HepG2 (cell line): ENCODE data around the gene IQCE. TPM values are rescaled to one million over a fixed set of nuclear protein-coding genes. Genes with fewer than 3 reads are reported as not detected.

ENCODE experiments used
- ELF3 ChIP-seq: IDR thresholded peaks from 2 replicates; pipeline ENCODE4 v1.6.1; 2016; ENCODE audit warnings: missing genetic modification reagents, missing compliant biosample characterization
- ISL2 ChIP-seq: sonication (generic); formaldehyde crosslinking; IDR thresholded peaks from 2 replicates; pipeline ENCODE4 v1.5.0; 2020; ENCODE audit warnings: missing genetic modification reagents
- MTF1 ChIP-seq: sonication (generic); formaldehyde crosslinking; IDR thresholded peaks from 2 replicates; pipeline ENCODE4 v1.5.0; 2020; ENCODE audit warnings: missing genetic modification reagents
- MZF1 ChIP-seq: sonication (generic); formaldehyde crosslinking; IDR thresholded peaks from 2 replicates; pipeline ENCODE4 v1.8.1; 2023; ENCODE audit warnings: mild to moderate bottlenecking, missing genetic modification reagents, borderline replicate concordance
- NFATC3 ChIP-seq: sonication (generic); formaldehyde crosslinking; IDR thresholded peaks from 2 replicates; pipeline ENCODE4 v1.5.1; 2020; ENCODE audit warnings: mild to moderate bottlenecking, missing genetic modification reagents
- RELA ChIP-seq: sonication (generic); formaldehyde crosslinking; IDR thresholded peaks from 2 replicates; pipeline ENCODE4 v1.4.0; 2020; ENCODE audit warnings: missing genetic modification reagents
- RFX5 ChIP-seq: IDR thresholded peaks from 2 replicates; pipeline ENCODE4 v1.6.1; 2011; ENCODE audit warnings: low read depth, low read length, improper control_type of control experiment
- polyA plus RNA-seq, 8 experiments: library from polyadenylated mRNA; depleted of rRNA in 3 of 8; stranded (reverse) in 7 of 8; unstranded in 1 of 8; fragments of >200 nt; fragmentation: Illumina TruSeq in 4 of 8; extraction: Trizol in 4 of 8; gene quantifications; 2 replicates each; pipeline versions ENCODE4 v1.2.1 to v1.2.3, GENCODE V29; 2011 to 2016; ENCODE audit warnings: low read depth in 4 of 8, missing spikeins in 1 of 8, mixed read lengths in 1 of 8; ENCODE audit not compliant: insufficient read depth in 1 of 8
- total RNA-seq, 5 experiments: library from RNA; depleted of rRNA; stranded (reverse); fragments of >200 nt; fragmentation: Illumina TruSeq; extraction: Trizol; gene quantifications; 2 replicates each; pipeline ENCODE4 v1.2.3, GENCODE V29; 2016; ENCODE audit warnings: low read depth in 1 of 5
- TF ChIP-seq, protein P1 (sequence below): sonication (generic); formaldehyde crosslinking; IDR thresholded peaks from 2 replicates; pipeline ENCODE4 v1.5.0; 2020; ENCODE audit warnings: mild to moderate bottlenecking, low read depth, missing genetic modification reagents, borderline replicate concordance
- TF ChIP-seq, protein P2 (sequence below): sonication (generic); formaldehyde crosslinking; IDR thresholded peaks from 2 replicates; pipeline ENCODE4 v1.4.0; 2020; ENCODE audit warnings: missing genetic modification reagents
- TF ChIP-seq, protein P3 (sequence below), 2 experiments: fragments of 450-650 bp in 1 of 2; sonication (generic) in 1 of 2; formaldehyde crosslinking in 1 of 2; IDR thresholded peaks; 2 replicates each; pipeline versions ENCODE4 v1.6.1 to v1.8.0; 2016 to 2022; ENCODE audit warnings: antibody characterized with exemption in 1 of 2, mild to moderate bottlenecking in 1 of 2, missing genetic modification reagents in 1 of 2
- TF ChIP-seq, protein P4 (sequence below): sonication (generic); formaldehyde crosslinking; IDR thresholded peaks from 2 replicates; pipeline ENCODE4 v1.4.0; 2020; ENCODE audit warnings: missing genetic modification reagents, borderline replicate concordance
- TF ChIP-seq, protein P5 (sequence below): sonication (generic); formaldehyde crosslinking; IDR thresholded peaks from 2 replicates; pipeline ENCODE4 v1.4.0; 2020; ENCODE audit warnings: mild to moderate bottlenecking, low read depth, missing genetic modification reagents

The IQCE gene
- total and polyA plus RNA-seq, 2 of the 13 experiments (the other 11 are each of a cell fraction or from before 2014, with no cell fraction given) = 1.5 to 2.5 TPM

DNA sequence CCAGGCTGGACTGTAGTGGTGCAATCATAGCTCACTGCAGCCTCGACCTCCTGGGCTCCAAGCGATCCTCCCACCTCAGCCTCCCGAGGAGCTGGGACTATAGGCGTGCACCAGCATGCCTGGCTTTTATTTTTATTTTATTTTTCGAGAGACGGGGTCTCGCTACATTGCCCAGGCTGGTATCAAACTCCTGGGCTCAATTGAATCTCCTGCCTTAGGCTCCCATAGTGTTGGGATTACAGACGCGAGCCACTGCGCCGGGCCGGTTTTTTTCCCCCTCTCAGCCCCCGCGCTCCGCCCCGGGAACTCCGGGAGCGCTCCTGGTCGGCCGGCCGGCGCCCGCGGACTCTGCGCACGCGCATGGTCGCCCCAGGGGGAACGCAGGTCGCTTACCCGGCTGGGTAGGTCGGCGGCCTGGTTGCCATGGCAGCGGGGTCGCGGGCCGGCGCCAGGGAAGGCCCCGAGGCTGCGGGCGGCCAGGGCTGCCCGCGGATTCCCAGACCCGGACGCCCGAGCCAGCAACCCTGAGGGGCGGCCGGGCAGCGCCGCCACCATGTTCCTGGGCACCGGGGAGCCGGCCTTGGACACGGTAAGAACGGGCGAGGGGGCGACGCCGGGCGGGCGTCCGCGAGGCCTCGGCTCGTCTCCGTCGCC is at the start of gene IQCE (continued):
- TF ChIP-seq, protein P1, sequence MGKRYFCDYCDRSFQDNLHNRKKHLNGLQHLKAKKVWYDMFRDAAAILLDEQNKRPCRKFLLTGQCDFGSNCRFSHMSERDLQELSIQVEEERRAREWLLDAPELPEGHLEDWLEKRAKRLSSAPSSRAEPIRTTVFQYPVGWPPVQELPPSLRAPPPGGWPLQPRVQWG (CRISPR knock-in tag) = no peak
- TF ChIP-seq ISL2 (CRISPR knock-in tag) (no peak), MTF1 (CRISPR knock-in tag) (no peak), NFATC3 (CRISPR knock-in tag) (no peak), ELF3 (CRISPR knock-in tag) (0 out of 2 replicates have a peak, but pooled peaks have one; percentile 13), RFX5 (no peak), RELA (CRISPR knock-in tag) (no peak), MZF1 (no peak)
- TF ChIP-seq, protein P2, sequence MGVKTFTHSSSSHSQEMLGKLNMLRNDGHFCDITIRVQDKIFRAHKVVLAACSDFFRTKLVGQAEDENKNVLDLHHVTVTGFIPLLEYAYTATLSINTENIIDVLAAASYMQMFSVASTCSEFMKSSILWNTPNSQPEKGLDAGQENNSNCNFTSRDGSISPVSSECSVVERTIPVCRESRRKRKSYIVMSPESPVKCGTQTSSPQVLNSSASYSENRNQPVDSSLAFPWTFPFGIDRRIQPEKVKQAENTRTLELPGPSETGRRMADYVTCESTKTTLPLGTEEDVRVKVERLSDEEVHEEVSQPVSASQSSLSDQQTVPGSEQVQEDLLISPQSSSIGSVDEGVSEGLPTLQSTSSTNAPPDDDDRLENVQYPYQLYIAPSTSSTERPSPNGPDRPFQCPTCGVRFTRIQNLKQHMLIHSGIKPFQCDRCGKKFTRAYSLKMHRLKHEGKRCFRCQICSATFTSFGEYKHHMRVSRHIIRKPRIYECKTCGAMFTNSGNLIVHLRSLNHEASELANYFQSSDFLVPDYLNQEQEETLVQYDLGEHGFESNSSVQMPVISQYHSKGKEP (CRISPR knock-in tag) = 0 out of 2 replicates have a peak, but pooled peaks have one; percentile 12
- TF ChIP-seq, protein P3, sequence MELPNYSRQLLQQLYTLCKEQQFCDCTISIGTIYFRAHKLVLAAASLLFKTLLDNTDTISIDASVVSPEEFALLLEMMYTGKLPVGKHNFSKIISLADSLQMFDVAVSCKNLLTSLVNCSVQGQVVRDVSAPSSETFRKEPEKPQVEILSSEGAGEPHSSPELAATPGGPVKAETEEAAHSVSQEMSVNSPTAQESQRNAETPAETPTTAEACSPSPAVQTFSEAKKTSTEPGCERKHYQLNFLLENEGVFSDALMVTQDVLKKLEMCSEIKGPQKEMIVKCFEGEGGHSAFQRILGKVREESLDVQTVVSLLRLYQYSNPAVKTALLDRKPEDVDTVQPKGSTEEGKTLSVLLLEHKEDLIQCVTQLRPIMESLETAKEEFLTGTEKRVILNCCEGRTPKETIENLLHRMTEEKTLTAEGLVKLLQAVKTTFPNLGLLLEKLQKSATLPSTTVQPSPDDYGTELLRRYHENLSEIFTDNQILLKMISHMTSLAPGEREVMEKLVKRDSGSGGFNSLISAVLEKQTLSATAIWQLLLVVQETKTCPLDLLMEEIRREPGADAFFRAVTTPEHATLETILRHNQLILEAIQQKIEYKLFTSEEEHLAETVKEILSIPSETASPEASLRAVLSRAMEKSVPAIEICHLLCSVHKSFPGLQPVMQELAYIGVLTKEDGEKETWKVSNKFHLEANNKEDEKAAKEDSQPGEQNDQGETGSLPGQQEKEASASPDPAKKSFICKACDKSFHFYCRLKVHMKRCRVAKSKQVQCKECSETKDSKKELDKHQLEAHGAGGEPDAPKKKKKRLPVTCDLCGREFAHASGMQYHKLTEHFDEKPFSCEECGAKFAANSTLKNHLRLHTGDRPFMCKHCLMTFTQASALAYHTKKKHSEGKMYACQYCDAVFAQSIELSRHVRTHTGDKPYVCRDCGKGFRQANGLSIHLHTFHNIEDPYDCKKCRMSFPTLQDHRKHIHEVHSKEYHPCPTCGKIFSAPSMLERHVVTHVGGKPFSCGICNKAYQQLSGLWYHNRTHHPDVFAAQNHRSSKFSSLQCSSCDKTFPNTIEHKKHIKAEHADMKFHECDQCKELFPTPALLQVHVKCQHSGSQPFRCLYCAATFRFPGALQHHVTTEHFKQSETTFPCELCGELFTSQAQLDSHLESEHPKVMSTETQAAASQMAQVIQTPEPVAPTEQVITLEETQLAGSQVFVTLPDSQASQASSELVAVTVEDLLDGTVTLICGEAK (IDR thresholded peaks at IDR 0.05) = no peak
- TF ChIP-seq, protein P3 (CRISPR knock-in tag; IDR thresholded peaks at IDR 0.05) = no peak; the same call in 1 of the 2 replicates
- TF ChIP-seq, protein P4, sequence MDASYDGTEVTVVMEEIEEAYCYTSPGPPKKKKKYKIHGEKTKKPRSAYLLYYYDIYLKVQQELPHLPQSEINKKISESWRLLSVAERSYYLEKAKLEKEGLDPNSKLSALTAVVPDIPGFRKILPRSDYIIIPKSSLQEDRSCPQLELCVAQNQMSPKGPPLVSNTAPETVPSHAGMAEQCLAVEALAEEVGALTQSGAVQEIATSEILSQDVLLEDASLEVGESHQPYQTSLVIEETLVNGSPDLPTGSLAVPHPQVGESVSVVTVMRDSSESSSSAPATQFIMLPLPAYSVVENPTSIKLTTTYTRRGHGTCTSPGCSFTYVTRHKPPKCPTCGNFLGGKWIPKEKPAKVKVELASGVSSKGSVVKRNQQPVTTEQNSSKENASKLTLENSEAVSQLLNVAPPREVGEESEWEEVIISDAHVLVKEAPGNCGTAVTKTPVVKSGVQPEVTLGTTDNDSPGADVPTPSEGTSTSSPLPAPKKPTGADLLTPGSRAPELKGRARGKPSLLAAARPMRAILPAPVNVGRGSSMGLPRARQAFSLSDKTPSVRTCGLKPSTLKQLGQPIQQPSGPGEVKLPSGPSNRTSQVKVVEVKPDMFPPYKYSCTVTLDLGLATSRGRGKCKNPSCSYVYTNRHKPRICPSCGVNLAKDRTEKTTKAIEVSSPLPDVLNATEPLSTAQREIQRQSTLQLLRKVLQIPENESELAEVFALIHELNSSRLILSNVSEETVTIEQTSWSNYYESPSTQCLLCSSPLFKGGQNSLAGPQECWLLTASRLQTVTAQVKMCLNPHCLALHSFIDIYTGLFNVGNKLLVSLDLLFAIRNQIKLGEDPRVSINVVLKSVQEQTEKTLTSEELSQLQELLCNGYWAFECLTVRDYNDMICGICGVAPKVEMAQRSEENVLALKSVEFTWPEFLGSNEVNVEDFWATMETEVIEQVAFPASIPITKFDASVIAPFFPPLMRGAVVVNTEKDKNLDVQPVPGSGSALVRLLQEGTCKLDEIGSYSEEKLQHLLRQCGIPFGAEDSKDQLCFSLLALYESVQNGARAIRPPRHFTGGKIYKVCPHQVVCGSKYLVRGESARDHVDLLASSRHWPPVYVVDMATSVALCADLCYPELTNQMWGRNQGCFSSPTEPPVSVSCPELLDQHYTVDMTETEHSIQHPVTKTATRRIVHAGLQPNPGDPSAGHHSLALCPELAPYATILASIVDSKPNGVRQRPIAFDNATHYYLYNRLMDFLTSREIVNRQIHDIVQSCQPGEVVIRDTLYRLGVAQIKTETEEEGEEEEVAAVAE (CRISPR knock-in tag) = no peak
- TF ChIP-seq, protein P5, sequence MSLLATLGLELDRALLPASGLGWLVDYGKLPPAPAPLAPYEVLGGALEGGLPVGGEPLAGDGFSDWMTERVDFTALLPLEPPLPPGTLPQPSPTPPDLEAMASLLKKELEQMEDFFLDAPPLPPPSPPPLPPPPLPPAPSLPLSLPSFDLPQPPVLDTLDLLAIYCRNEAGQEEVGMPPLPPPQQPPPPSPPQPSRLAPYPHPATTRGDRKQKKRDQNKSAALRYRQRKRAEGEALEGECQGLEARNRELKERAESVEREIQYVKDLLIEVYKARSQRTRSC (CRISPR knock-in tag) = no peak
